HepG2 (cell line): ENCODE data around the gene CIBAR2. TPM values are rescaled to one million over a fixed set of nuclear protein-coding genes. Genes with fewer than 3 reads are reported as not detected.

Experiments
- JARID2 ChIP-seq: sonication (generic); formaldehyde crosslinking; IDR thresholded peaks from 2 replicates; pipeline ENCODE4 v1.8.1; 2023; ENCODE audit warnings: missing genetic modification reagents, inconsistent platforms; ENCODE audit not compliant: insufficient replicate concordance
- MED1 ChIP-seq: sonication (generic); formaldehyde crosslinking; IDR thresholded peaks from 2 replicates; pipeline ENCODE4 v1.4.0; 2020; ENCODE audit warnings: missing genetic modification reagents
- MIXL1 ChIP-seq: IDR thresholded peaks from 2 replicates; pipeline ENCODE4 v1.6.1; 2016
- PHF20 ChIP-seq: sonication (generic); formaldehyde crosslinking; IDR thresholded peaks from 2 replicates; pipeline ENCODE4 v1.5.0; 2020; ENCODE audit warnings: mild to moderate bottlenecking, missing genetic modification reagents
- RBFOX2 ChIP-seq: fragments of 200-400 bp; formaldehyde crosslinking; IDR thresholded peaks from 2 replicates; pipeline ENCODE4 v1.6.1; 2017; ENCODE audit warnings: low read depth, mild to moderate bottlenecking, low read length
- RBM22 ChIP-seq: fragments of 200-400 bp; formaldehyde crosslinking; optimal IDR thresholded peaks from 2 replicates; pipeline ENCODE3; 2017; ENCODE audit warnings: mild to moderate bottlenecking, low read length, moderate library complexity
- ZNF136 ChIP-seq: sonication (generic); formaldehyde crosslinking; IDR thresholded peaks from 2 replicates; pipeline ENCODE4 v1.8.1; 2022; ENCODE audit warnings: low read depth, mild to moderate bottlenecking, moderate library complexity, missing genetic modification reagents
- ZNF224 ChIP-seq: sonication (generic); formaldehyde crosslinking; IDR thresholded peaks from 2 replicates; pipeline ENCODE4 v1.5.0; 2020; ENCODE audit warnings: mild to moderate bottlenecking, missing genetic modification reagents
- ZNF496 ChIP-seq: sonication (generic); formaldehyde crosslinking; IDR thresholded peaks from 2 replicates; pipeline ENCODE4 v1.8.1; 2023; ENCODE audit warnings: mild to moderate bottlenecking, moderate library complexity, missing genetic modification reagents; ENCODE audit not compliant: insufficient replicate concordance
- ZNF558 ChIP-seq: sonication (generic); formaldehyde crosslinking; IDR thresholded peaks from 2 replicates; pipeline ENCODE4 v1.9.0; 2022; ENCODE audit warnings: mild to moderate bottlenecking, missing genetic modification reagents, borderline replicate concordance
- polyA plus RNA-seq, 8 experiments: library from polyadenylated mRNA; depleted of rRNA in 3 of 8; stranded (reverse) in 7 of 8; unstranded in 1 of 8; fragments of >200 nt; fragmentation: Illumina TruSeq in 4 of 8; extraction: Trizol in 4 of 8; gene quantifications; 2 replicates each; pipeline versions ENCODE4 v1.2.1 to v1.2.3, GENCODE V29; 2011 to 2016; ENCODE audit warnings: low read depth in 4 of 8, missing spikeins in 1 of 8, mixed read lengths in 1 of 8; ENCODE audit not compliant: insufficient read depth in 1 of 8
- total RNA-seq, 5 experiments: library from RNA; depleted of rRNA; stranded (reverse); fragments of >200 nt; fragmentation: Illumina TruSeq; extraction: Trizol; gene quantifications; 2 replicates each; pipeline ENCODE4 v1.2.3, GENCODE V29; 2016; ENCODE audit warnings: low read depth in 1 of 5
- TF ChIP-seq, protein P1 (sequence below): sonication (generic); formaldehyde crosslinking; IDR thresholded peaks from 2 replicates; pipeline ENCODE4 v1.5.0; 2020; ENCODE audit warnings: mild to moderate bottlenecking, missing genetic modification reagents
- TF ChIP-seq, protein P2 (sequence below): sonication (generic); formaldehyde crosslinking; IDR thresholded peaks from 2 replicates; pipeline ENCODE4 v1.5.1; 2020; ENCODE audit warnings: mild to moderate bottlenecking, missing genetic modification reagents
- TF ChIP-seq, protein P3 (sequence below), 2 experiments: IDR thresholded peaks; 2 replicates each; pipeline ENCODE4 v1.6.1; 2011 to 2012; ENCODE audit warnings: low read length in 2 of 2, borderline replicate concordance in 1 of 2, low read depth in 1 of 2, mild to moderate bottlenecking in 1 of 2, moderate library complexity in 1 of 2
- TF ChIP-seq, protein P4 (sequence below): IDR thresholded peaks from 2 replicates; pipeline ENCODE4 v1.6.1; 2016
- TF ChIP-seq, protein P5 (sequence below): sonication (generic); formaldehyde crosslinking; IDR thresholded peaks from 2 replicates; pipeline ENCODE4 v1.8.0; 2023; ENCODE audit warnings: mild to moderate bottlenecking, missing genetic modification reagents

The CIBAR2 gene
- total and polyA plus RNA-seq, 2 of the 13 experiments (the other 11 are each of a cell fraction or from before 2014, with no cell fraction given), result not detected

DNA sequence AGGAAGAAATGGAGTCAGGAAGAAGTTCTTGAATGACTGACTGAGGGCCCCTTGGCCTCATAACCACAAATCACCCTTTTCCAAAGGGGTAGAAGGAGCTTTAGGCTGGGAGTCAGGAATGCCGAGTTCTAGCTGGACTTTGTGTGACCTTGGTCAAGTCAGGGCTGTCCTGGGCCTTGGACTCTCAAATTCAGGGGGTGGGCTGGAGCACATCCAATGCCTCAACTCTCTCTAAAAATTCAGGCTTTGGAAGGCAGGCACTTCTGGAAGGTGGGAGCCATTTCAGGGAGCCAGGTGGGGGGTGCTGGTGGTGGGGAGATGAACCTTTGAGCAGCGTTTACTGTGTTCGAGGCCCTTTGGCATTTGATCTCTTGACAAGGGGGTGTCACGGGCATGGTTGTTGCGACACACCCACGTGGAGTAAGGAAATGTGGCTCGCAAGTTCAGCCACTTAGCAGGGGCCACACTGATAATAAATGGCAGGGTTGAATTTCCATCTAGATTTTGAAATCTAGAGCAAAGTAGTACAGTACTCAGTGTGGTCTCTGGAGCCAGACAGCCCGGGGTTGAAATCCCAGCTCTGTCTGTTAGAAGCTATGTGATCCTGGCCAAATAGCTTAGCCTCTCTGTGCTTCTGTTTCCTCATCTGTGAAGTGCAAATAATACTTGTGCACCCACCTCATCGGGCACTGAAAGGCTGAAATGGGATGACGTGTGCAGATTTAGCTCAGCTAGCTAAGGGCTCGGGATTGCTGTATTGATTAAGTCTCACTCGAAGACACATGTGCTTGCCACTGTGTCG lies 47.1 kb upstream of the CIBAR2 start (continued):
- TF ChIP-seq, protein P1, sequence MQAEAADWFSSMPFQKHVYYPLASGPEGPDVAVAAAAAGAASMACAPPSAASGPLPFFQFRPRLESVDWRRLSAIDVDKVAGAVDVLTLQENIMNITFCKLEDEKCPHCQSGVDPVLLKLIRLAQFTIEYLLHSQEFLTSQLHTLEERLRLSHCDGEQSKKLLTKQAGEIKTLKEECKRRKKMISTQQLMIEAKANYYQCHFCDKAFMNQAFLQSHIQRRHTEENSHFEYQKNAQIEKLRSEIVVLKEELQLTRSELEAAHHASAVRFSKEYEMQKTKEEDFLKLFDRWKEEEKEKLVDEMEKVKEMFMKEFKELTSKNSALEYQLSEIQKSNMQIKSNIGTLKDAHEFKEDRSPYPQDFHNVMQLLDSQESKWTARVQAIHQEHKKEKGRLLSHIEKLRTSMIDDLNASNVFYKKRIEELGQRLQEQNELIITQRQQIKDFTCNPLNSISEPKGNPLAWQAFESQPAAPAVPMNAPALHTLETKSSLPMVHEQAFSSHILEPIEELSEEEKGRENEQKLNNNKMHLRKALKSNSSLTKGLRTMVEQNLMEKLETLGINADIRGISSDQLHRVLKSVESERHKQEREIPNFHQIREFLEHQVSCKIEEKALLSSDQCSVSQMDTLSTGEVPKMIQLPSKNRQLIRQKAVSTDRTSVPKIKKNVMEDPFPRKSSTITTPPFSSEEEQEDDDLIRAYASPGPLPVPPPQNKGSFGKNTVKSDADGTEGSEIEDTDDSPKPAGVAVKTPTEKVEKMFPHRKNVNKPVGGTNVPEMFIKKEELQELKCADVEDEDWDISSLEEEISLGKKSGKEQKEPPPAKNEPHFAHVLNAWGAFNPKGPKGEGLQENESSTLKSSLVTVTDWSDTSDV (CRISPR knock-in tag), result no peak
- TF ChIP-seq ZNF224 (CRISPR knock-in tag) (peak; percentile 87), ZNF558 (CRISPR knock-in tag) (peak; percentile 91; the same call in 1 of the 2 replicates), ZNF136 (CRISPR knock-in tag) (peak; percentile 69; the same call in 1 of the 2 replicates), RBM22 (no peak), PHF20 (CRISPR knock-in tag) (0 out of 2 replicates have a peak, but pooled peaks have one; percentile 50), MED1 (peak; percentile 77), JARID2 (CRISPR knock-in tag) (no peak), MIXL1 (CRISPR knock-in tag) (0 out of 2 replicates have a peak, but pooled peaks have one; percentile 5), ZNF496 (no peak), RBFOX2 (no peak)
- TF ChIP-seq, protein P2, sequence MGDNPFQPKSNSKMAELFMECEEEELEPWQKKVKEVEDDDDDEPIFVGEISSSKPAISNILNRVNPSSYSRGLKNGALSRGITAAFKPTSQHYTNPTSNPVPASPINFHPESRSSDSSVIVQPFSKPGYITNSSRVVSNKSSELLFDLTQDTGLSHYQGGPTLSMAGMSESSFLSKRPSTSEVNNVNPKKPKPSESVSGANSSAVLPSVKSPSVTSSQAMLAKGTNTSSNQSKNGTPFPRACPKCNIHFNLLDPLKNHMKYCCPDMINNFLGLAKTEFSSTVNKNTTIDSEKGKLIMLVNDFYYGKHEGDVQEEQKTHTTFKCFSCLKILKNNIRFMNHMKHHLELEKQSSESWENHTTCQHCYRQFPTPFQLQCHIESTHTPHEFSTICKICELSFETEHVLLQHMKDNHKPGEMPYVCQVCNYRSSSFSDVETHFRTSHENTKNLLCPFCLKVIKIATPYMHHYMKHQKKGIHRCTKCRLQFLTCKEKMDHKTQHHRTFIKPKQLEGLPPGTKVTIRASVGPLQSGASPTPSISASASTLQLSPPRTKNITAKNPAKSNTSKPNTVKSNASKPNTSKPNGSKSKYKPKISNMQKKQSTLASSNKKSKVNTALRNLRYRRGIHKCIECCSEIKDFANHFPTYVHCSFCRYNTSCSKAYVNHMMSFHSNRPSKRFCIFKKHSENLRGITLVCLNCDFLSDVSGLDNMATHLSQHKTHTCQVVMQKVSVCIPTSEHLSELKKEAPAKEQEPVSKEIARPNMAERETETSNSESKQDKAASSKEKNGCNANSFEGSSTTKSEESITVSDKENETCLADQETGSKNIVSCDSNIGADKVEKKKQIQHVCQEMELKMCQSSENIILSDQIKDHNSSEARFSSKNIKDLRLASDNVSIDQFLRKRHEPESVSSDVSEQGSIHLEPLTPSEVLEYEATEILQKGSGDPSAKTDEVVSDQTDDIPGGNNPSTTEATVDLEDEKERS, result peak; percentile 56; the same call in 1 of the 2 replicates
- TF ChIP-seq, protein P3, sequence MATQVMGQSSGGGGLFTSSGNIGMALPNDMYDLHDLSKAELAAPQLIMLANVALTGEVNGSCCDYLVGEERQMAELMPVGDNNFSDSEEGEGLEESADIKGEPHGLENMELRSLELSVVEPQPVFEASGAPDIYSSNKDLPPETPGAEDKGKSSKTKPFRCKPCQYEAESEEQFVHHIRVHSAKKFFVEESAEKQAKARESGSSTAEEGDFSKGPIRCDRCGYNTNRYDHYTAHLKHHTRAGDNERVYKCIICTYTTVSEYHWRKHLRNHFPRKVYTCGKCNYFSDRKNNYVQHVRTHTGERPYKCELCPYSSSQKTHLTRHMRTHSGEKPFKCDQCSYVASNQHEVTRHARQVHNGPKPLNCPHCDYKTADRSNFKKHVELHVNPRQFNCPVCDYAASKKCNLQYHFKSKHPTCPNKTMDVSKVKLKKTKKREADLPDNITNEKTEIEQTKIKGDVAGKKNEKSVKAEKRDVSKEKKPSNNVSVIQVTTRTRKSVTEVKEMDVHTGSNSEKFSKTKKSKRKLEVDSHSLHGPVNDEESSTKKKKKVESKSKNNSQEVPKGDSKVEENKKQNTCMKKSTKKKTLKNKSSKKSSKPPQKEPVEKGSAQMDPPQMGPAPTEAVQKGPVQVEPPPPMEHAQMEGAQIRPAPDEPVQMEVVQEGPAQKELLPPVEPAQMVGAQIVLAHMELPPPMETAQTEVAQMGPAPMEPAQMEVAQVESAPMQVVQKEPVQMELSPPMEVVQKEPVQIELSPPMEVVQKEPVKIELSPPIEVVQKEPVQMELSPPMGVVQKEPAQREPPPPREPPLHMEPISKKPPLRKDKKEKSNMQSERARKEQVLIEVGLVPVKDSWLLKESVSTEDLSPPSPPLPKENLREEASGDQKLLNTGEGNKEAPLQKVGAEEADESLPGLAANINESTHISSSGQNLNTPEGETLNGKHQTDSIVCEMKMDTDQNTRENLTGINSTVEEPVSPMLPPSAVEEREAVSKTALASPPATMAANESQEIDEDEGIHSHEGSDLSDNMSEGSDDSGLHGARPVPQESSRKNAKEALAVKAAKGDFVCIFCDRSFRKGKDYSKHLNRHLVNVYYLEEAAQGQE (IDR thresholded peaks at IDR 0.05; ENCODE audit: borderline replicate concordance in 1 of 2, low read depth in 1 of 2, low read length in 2 of 2), result 0 out of 4 replicates have a peak, but pooled peaks of 1 of the 2 experiments have one; percentile 41
- TF ChIP-seq, protein P4, sequence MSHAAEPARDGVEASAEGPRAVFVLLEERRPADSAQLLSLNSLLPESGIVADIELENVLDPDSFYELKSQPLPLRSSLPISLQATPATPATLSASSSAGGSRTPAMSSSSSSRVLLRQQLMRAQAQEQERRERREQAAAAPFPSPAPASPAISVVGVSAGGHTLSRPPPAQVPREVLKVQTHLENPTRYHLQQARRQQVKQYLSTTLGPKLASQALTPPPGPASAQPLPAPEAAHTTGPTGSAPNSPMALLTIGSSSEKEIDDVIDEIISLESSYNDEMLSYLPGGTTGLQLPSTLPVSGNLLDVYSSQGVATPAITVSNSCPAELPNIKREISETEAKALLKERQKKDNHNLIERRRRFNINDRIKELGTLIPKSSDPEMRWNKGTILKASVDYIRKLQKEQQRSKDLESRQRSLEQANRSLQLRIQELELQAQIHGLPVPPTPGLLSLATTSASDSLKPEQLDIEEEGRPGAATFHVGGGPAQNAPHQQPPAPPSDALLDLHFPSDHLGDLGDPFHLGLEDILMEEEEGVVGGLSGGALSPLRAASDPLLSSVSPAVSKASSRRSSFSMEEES (CRISPR knock-in tag), result peak; percentile 83
- TF ChIP-seq, protein P5, sequence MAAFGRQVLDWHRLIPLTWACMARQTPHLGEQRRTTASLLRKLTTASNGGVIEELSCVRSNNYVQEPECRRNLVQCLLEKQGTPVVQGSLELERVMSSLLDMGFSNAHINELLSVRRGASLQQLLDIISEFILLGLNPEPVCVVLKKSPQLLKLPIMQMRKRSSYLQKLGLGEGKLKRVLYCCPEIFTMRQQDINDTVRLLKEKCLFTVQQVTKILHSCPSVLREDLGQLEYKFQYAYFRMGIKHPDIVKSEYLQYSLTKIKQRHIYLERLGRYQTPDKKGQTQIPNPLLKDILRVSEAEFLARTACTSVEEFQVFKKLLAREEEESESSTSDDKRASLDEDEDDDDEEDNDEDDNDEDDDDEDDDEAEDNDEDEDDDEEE (CRISPR knock-in tag), result no peak
